Stimulated activated CD4-positive, alpha-beta T cell treated with anti-CD3 and anti-CD28 coated beads, Interleukin-15, amount 100 ng/mL, for 24 hours (primary cell): ENCODE results near the gene FCN1.

Experiments used
- DNase-seq: peaks from one replicate; pipeline ENCODE4 v3.0.0-alpha.2; 2020

FCN1 gene

DNA sequence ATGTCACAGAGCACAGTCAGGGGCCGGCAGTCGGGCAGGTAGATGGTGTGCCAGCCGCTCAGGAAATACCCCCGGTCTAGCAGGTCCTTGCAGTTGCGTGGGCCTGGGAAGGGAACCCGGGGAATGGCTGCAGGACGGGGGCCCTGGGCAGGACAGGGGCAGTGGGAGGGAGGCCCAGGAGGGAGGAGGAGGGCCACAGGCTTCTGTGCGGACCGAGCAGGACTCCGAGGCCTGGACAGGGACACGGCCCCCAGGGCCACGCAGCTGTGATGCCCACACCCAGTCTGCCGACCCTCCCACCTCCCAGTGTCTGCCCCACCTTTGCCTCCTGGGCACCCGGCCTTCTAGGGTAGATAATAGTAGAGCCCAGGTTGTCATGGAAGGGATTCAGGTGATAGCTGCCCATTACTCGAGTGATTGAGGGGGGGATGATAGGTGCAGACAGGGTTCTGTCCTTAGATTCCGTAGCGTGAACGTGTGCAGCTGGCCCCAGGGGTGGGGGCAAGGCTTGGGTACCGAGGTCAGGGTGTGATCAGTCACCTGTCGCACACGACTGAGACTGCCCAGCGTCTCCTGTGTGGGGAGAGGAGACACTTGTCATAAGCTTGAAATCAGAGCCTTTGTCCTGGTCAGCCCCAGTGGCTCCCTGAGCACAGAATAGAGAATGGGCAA lies 4.5 kb downstream of the FCN1 start:
- DNase-seq, result no peak

DNA sequence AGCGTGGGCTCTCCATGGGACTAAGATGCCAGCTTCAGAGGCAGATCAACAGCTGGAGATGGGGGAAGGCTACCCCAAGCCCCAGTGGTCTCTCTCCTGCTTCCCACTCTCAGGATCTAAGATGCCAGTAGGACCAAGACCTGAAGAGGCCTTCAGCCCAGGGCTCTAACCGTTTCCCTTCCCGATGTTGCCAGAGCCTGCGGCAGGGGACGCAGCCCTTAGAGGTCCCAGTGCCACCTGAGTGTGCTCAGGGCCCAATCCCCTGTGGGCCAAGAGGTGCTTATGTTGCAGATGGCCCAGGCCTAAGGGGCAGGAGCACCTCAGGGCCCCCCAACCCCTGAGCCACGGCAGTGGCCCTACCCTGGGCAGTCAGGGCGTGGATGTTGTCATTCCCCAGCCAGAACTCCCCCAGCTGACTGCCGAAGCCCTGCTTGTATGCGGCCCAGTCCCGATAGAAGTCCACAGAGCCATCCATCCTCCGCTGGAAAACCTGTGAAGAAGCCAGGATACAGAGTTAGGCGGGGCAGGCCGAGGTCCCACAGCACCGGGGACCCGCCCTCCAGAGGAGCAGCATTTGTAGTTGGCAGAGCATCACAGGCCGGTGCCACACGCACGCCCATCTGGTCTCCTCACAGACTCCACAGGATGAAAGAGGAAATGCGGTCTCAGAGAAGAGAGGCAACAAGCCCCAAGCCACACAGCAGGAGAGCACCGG lies 5.4 kb downstream of the FCN1 start:
- DNase-seq, result no peak

DNA sequence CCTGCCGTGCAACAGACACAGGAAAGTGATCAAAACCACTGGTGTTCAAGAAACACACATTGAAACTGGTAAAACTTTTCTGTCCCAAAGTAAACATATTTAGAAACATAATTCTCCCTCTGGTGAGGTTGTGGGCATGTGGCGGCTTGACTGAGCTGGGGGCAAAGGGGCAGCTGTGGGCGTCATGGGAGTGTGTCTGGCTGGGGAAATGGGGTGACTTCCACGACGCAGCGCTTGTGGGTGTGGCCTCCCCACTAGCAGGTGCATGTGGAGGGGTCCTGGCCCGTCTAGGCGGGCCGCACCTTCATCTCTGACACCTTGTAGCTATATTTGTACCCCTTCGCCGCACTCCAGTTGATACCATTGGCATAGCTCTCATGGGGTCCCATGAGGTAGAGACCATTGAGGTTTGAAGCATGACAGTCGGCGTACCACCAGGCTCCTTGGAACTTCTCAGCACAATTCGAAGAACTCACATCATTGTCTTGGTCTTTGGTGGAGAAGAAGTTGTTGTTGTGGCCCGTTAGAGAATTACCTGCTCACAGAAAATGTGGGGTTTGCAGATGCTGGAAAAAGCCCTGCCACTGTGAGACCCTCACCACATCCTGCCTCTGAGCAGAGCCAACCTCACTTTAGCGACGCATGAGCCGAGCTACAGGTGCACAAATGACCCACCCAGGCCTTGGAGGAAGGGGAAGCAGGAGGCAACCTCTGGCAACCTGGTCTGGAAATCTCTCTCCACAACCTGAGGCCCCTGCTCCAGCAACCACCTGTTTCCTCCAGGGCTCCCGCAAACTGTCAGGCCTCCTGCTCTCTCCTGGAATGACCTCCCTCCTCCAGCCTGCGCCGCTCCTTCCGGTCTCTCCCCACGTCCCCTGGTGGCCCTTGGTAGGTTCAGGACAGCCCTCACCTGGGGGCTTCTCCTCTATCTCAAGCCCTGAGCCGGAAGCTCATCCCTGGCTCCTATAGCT lies 7.9 kb downstream of the FCN1 start:
- DNase-seq, result no peak

DNA sequence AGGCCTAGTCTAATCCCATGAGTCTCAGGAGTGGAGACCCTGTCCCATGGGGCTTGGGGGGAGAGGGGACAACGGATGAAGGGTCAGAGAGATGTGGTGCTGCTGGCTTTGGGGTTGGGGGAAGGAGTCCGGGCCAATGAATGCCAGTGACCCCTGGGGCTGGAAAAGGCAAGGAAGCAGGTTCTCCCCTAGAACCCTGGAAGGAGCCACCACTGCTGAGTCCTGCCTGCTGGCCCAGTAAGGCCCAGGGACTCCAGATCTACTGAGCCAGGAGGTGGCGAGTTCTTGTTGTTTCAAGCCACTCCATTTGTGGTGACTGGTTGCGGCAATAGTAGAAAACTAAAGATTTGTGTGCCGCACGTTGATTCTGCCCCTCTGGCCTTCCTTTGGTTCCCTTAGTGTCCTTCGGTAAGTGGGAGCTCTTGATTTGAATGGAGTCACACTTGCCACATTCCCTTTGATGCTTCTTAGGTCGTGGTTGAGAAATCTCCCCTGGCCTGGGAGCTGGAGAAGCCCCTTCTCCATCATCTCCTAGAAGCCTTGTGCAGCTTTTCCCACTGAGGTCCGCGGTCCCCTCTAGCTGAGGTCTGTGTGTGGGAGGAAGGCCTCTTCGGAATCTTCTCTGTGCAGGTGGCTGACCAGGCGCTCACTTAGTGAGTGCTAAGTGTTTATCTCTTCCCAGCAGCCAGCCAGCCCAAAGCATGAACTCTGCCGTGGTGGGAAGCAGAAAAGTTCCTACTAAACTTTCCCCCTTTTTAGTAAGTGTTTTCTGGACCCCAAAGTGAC lies 9.0 kb downstream of the FCN1 start:
- no peak for DNase-seq

DNA sequence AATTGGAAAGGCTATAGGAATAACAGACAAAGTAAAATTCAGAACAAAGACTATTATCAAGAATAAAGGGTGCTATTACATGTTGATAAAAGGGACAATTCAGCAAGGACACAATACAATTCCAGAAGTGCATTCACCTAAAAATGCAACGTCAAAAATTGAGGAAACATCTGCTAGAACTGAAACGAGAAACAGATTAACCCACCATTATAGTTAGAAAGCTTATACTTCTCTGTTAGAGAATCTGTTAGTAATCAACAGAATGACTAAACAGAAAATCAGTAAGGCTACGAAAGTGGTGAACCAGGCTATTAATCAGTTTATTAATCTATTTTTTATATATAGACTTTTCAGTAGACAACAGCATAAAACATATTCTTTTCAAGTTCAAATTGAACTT lies 14.8 kb downstream of the FCN1 start:
- no peak for DNase-seq

DNA sequence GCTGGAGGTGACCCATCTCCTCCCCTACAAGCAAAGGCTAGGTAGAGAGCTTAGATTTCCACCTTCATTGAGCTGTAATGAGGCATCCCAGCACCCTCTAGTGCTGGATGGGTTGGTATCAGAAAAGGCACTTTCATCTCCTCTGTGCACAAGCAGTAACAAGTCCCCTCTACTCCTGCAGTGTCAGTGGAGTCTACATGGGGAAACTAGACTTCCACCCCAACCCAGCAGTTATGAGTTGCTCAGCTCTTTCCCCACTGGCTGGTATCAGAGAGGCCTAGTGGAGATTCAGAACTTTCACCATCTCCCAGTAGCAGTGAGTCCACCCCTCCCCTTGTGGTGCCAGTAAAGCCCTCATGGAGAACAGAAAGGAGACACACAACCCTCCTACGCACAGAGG lies 17.9 kb downstream of the FCN1 start:
- no peak for DNase-seq

DNA sequence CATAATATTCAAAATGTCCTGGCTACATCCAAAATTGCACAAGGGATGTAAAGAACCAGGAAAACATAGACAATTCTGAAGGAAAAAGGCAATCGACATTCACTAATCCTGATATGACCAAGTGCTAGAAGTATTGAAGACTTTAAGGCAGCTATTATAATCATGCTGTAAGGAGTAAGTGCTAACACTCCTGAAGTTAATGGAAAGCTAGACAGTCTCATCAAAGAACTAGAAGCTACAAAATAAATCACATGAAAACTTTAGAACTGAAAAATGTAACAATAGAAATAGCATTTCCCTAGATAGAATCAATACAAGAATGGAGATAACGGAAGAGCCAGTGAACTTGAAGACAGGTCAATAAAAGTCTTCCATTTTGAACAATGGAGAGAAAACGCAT lies 18.5 kb downstream of the FCN1 start:
- DNase-seq, result no peak

DNA sequence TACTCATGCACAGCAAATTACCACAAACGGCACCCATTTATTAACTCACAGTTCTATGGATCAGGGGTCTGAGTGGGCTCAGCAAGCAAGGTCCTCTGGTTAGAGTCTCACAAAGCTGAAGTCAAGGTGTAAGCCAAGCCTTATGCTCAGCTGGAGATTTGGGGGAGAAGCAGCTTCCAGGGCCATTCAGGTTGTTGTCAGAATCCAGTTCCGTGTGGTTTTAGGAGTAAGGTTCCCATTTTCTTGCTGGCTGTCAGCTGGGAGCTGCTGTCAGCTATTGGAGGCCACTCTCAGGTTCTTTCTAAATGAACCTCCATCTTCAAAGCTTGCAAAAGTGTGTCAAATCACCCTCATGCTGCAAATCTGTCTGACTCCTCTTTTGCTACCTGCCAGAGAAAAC lies 19.4 kb downstream of the FCN1 start:
- no peak for DNase-seq

DNA sequence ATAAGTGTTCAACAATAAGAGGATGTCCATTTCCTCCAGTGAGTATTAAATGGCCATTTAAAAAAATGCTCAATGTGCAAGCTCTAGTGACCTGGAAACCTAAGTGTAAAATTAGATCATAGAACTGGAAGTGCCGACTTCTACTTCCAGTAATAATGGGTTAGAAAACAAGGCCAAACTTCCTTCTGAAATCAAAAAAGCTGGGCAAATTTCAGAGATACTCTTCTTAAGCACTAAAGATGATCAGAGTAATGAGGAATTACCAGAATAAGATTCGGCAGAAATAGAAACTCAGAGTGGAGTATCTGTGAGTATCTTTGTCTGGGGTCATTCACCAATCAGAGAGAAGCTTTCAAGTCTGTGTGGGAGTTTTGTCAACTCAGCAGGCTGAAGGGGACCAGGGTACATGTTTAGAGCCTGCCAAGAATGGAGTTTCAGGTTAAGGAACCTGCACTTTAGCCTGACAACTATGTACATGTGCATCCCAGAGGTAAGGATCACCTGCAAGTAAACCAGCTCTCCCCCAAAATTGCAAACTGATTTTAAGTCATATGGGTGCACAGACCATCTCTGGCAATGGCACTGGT lies 20.0 kb downstream of the FCN1 start:
- DNase-seq, result no peak

DNA sequence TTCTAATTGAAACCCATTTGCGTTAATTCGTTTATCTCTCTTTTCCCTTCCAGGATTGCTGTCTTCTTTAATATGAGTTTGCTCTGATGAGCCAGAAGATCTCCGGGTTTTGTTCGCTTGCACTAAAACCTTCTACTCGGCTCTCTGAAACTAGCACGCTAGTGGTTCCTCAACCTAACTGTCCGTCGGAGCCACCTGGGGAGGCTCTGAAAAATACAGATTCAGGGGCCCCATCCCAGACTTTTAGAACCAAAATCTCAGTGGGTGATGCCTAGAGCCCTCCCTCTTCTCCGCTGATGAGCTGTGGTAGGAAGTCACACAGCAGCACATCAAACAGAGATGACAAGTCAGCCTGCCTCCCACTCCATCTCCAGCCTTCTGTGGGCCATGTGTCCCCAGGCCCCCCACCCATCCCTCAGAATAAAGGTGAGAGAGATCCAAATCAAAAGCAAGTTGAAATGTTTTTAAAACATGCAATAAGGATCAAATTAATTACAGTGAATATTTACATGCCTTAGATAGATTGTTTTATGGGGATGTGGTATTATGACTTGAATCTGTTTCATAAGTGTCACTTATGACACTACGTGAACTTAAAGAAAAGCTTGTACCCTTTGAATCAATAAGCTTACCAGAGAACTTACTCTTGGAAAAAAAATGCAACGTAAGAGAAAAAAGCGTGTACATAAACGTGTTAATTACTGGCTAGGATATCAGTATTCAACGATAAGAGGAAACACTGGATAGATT lies 20.7 kb downstream of the FCN1 start:
- DNase-seq, result no peak

DNA sequence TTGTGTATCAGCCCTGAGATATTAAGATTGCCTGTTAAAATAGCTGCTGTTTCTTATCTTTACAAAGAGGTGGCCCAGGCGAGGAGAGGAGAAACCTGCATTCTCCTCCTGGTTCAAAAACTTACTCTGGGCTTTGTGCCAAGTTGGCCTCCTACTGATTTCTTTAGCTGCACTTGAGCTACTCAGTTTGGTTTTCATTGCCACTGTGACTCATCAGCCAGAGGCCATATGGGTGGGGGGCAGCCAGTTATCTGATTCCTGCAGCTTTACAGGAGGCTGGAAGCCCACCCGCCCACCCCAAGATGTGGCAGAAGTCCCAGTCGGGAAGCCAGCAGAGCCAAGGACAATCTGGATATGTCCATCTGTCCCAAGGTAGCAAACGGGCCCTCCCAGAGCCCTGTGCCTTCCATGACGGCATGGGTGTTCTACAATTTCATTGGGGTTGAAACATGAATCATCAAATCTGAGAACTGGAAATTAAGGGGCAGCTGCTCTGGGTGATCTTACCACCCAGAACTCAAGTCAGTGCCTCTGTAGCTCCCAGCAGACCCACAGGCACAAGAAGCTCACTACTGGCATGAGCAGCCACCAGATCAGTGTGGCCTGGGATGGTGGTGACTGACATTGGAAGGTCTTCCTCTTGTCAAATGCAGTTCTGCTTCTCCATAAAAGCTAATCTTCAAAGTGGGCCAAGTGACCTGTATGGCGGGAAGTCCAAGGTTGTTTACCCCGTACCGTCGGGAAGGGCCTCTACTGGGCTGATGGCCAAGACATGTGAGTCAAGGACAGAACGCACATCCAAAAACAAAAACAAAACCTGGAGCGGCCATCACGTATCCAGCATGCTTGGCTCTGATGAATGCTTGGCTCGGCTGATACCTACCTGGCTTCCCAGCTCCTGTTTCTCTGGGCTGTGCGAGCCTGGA lies 21.5 kb downstream of the FCN1 start:
- no peak for DNase-seq

DNA sequence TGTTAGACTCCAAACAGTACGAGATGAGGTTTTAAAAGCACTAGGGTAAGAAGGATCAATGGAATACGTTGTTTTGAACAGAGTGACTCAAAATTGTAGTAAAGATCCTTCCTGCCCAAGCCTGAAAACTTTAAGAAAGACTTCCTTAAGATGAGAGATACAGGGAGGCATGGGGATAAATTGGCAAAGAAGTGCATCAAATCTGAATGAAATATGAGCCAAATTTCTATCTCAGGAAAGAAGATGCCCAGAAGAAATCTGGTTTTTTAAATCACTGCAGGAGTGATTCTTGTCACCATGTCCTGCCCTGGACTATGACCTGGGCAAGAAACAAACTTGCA lies 22.2 kb downstream of the FCN1 start:
- DNase-seq, result no peak

DNA sequence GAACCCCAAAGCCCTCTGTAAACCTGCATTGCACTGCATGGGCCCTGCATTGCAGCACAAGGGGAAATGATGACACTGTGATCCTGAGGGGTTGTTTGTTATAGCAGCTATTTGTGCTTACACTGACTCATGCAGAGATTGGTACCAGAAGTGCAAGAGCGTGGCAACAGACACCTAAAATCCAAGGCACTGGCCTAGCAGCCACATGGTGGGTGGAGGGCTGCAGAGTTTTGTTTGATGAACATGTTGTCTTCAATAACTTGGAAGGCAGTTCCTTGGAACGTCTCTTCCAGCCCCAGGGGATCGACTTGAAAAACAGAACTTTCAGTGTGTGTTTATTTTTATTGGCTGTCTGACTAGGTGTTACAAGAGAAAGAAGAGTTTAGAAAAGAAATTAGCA lies 22.6 kb downstream of the FCN1 start:
- no peak for DNase-seq

DNA sequence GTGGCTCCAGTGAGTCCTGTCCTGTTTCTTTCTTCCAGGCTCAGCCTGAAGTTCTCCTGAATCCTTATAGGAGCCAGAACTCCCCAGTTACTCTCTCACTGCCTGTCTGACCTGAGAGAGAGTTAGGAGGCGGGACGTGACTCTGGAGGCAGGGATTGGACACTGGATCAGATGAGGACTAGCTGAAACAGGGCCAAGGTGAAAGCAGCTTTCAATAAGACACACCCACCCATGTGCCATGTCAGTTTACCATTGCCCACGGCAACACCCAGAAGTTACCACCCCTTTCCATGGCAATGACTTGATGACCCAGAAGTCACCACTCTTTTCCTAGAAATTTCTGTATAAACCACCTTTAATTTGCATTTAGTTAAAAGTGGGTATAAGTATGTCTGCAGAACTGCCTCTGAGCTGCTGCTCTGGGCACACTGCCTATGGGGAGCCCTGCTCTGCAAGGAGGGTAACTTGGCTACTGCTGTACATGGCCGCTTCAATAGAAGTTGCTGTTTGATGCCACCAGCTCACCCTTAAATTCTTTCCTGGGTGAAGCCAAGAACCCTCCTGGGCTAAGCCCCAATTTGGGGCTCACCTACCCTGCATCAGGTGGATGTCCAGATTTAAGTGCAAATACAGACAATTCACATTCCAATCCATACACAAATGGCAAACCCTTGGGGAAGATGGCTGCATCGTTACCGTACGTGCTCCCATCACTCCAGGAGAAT lies 23.4 kb downstream of the FCN1 start:
- DNase-seq, result no peak

DNA sequence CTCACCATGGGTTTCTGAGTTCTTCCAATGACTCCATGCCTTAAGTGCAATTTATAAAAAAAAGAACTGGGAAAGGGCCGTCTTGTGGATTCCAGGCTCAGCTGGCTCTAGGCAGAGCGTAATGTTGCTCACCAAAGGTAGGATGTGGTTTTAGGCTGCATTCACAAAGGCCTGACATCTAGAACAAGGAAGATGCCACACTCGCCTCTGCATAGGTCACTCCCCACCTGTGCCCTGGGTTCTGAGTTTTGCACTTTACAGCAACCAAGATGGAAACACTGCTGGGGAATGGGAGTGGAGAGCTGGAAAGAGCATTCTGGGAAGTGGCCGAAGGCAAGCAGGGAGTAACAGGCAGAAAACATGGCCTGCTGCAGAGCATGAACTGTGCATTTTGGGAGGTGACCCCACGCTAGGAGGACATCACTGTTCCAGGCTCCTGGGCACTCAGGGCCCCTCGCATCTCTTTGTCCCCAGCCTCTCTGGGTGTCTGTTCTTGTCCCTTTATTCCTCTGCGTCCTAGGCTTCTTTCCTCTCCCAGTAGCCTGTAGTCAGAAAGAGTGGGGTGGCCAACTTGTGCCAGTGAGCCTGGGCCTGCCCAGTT lies 24.8 kb downstream of the FCN1 start:
- no peak for DNase-seq

DNA sequence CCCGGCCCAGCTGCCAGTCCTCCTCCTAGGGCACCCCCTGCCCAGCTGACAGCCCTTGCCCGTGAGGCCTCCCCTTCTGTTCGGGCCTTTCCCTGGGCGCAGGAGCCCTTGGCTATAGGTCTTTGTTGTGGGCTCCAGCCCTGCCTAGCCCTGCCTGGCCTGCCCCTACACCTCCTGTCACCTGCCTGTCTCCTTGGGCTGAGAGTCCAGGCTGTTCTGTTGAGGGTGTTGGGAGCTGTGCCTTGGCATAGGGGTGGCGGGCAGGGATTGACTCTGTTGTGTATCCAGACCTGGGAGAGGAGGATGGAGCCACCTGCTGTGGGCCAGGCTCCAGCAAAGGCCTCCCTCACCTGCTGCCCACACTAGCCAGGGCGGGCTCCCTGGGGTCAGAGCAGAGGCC lies 25.5 kb downstream of the FCN1 start:
- DNase-seq, result no peak

DNA sequence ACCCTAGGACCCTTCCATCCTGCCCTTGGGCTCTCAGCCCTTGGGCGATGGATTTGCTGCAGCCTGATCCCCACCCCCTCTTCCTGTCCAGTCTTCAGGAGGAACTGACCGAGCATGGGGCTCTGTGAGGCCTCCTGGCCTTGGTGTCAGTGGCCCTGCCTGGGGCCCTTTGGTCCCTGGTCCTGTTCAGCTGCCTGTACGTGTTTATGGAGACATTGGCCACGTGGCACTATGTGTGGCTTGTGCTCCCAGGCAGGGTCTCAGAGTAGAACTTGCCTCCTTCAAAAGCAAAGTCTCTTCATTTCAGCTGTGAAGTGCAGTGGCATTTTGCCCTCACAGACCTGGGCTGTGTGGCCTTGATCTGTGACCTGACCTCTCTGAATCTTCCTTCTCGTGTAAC lies 26.0 kb downstream of the FCN1 start:
- DNase-seq, result no peak

DNA sequence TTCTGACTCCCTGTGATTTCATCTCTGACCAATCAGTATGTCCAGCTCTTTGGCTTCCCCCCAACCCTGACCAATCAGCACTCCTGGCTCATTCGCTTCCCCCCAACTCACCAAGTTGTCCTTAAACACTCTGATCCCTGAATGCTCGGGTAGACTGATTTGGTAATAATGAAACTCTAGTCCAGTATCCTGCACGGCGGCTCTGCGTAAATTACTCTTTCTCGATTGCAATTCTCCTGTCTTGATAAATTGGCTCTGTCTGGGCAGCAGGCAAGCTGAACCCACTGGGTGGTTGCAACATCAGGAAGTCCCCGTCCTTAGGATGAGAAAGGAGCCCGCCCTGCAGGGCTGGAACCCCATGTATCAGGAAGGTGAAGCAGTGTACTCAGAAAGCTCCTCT lies 26.7 kb downstream of the FCN1 start:
- no peak for DNase-seq

DNA sequence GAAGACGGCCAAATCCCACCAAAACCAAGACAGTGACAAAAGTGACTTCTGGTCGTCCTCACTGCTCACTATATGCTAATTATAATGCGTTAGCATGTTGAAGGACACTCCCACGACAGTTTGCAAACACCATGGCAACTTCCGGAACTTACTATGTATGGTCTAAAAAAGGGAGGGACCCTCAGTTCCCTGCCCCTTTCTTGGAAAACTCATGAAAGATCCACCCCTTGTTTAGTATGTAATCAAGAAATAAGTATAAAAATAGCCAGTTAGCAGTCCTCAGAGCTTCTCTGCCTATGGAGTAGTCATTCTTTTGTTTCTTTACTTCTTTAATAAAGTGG lies 27.6 kb downstream of the FCN1 start:
- no peak for DNase-seq
